ENCODE results near the gene PTGDR.

DNA sequence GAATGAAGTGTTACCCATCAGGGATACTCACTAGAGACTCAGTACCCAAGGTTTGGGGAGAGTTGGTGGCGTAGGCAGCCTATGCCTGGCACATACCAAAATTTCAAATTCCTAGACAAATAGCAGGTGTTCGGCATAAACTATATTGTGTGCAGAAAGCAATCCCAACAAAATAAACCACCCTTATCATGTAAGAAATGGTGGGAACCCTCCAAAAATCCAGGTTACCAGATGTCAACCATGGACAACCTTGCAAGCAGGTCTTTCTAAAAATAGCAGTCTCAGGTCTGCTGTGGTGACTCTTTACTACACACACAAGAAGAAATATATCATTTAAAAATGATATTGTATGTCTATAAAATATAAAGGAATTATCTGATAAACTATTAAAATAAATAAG, 28.9 kb downstream of the PTGDR start:
- TF ChIP-seq KDM4A (IDR thresholded peaks at IDR 0.05; ENCODE audit: low read depth, low read length, severe bottlenecking): no peak
- TF ChIP-seq, protein P1, sequence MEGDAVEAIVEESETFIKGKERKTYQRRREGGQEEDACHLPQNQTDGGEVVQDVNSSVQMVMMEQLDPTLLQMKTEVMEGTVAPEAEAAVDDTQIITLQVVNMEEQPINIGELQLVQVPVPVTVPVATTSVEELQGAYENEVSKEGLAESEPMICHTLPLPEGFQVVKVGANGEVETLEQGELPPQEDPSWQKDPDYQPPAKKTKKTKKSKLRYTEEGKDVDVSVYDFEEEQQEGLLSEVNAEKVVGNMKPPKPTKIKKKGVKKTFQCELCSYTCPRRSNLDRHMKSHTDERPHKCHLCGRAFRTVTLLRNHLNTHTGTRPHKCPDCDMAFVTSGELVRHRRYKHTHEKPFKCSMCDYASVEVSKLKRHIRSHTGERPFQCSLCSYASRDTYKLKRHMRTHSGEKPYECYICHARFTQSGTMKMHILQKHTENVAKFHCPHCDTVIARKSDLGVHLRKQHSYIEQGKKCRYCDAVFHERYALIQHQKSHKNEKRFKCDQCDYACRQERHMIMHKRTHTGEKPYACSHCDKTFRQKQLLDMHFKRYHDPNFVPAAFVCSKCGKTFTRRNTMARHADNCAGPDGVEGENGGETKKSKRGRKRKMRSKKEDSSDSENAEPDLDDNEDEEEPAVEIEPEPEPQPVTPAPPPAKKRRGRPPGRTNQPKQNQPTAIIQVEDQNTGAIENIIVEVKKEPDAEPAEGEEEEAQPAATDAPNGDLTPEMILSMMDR (IDR thresholded peaks at IDR 0.05; ENCODE audit: control extremely low read depth in 1 of 3, insufficient read depth in 1 of 3, low read depth in 1 of 3, low read length in 3 of 3): no peak
- TF ChIP-seq, protein P2, sequence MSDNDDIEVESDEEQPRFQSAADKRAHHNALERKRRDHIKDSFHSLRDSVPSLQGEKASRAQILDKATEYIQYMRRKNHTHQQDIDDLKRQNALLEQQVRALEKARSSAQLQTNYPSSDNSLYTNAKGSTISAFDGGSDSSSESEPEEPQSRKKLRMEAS (IDR thresholded peaks at IDR 0.05): no peak
- no peak for TF ChIP-seq RNF2 (IDR thresholded peaks at IDR 0.05; ENCODE audit: borderline replicate concordance, low read depth, low read length, missing control alignments, poor library complexity, severe bottlenecking)
- no peak for TF ChIP-seq PHF8 (conservative IDR thresholded peaks at IDR 0.05; ENCODE audit: low read depth, low read length)
- TF ChIP-seq, protein P3, sequence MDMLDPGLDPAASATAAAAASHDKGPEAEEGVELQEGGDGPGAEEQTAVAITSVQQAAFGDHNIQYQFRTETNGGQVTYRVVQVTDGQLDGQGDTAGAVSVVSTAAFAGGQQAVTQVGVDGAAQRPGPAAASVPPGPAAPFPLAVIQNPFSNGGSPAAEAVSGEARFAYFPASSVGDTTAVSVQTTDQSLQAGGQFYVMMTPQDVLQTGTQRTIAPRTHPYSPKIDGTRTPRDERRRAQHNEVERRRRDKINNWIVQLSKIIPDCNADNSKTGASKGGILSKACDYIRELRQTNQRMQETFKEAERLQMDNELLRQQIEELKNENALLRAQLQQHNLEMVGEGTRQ (IDR thresholded peaks at IDR 0.05; ENCODE audit: low read length): no peak
- no peak for TF ChIP-seq POLR2AphosphoS5 (IDR thresholded peaks at IDR 0.05; ENCODE audit: low read depth, low read length)
- no peak for TF ChIP-seq POLR2A (IDR thresholded peaks at IDR 0.05; ENCODE audit: control extremely low read depth in 1 of 2, low read depth in 2 of 2, low read length in 2 of 2)

Measured in H1 (cell line).